ENCODE data around the gene PRKCD.
A peak's percentile ranks its signal among the peaks of the same experiment; 100 is the strongest.

Gene PRKCD

DNA sequence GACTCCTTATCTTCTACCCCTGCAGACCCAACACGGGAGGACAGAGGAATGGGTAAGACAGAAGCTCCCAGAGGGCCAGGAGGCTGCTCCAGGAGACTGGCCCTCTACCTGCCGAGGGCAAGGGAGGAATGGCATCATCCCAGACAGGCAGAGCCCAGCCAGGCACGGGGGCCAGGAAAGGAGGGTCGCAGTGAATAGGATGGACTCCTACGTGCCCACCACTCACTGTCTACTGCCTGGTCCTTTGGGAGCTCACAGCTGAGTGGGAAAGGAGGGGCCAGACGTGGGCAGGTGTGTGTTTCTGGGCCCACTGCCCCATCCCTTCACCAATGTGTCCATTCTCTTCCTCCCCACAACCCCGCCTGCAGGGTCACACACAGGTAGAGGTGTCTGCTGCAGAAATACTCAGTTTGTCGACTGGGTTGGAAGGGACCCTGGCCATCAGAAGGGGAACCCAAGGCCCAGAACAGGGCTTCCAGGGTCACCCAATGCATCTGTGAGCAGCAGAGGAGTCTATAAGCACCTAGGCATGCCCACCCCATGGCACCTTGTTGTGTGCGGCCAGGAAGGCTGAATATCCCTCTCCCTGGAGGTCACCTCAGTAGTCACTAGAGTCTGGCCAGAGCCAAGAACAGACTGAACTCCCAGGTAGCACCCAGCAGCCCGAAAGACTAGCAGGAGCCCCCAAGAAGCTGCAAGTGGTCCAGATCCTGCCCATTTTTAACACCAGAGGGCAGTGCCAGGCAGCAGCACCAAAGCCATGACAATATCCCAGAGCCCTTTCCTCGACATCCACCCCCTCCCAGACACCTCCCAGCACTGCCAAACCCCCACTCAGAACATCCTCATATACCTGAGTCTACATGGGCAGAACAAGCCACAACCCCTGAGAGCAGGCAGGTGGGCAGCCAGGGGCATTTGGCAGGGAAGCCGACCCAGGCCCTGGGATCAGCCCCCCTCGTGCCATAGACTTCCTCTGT, 70.8 kb downstream of the PRKCD start:
- TF ChIP-seq SUZ12 (IDR thresholded peaks at IDR 0.05) (no peak), BHLHE40 (IDR thresholded peaks at IDR 0.05; ENCODE audit: borderline replicate concordance) (no peak), TARDBP (IDR thresholded peaks at IDR 0.05) (no peak), HDGF (IDR thresholded peaks at IDR 0.05; ENCODE audit: borderline replicate concordance) (no peak), LEF1 (IDR thresholded peaks at IDR 0.05; ENCODE audit: borderline replicate concordance) (no peak), ELF4 (IDR thresholded peaks at IDR 0.05) (no peak), FOXA1 (IDR thresholded peaks at IDR 0.05) (no peak), L3MBTL2 (conservative IDR thresholded peaks at IDR 0.05) (no peak), FOXK2 (IDR thresholded peaks at IDR 0.05) (no peak), ZNF384 (IDR thresholded peaks at IDR 0.05) (no peak), SP1 (IDR thresholded peaks at IDR 0.05) (no peak), FOXM1 (IDR thresholded peaks at IDR 0.05; ENCODE audit: borderline replicate concordance) (no peak), CTBP1 (IDR thresholded peaks at IDR 0.05; ENCODE audit: borderline replicate concordance) (no peak)
- CTCF ChIA-PET = no interaction called here
- peak; percentile 12 for DNase-seq (ENCODE audit: extremely low spot score)
- POLR2A ChIA-PET = no interaction called here

DNA sequence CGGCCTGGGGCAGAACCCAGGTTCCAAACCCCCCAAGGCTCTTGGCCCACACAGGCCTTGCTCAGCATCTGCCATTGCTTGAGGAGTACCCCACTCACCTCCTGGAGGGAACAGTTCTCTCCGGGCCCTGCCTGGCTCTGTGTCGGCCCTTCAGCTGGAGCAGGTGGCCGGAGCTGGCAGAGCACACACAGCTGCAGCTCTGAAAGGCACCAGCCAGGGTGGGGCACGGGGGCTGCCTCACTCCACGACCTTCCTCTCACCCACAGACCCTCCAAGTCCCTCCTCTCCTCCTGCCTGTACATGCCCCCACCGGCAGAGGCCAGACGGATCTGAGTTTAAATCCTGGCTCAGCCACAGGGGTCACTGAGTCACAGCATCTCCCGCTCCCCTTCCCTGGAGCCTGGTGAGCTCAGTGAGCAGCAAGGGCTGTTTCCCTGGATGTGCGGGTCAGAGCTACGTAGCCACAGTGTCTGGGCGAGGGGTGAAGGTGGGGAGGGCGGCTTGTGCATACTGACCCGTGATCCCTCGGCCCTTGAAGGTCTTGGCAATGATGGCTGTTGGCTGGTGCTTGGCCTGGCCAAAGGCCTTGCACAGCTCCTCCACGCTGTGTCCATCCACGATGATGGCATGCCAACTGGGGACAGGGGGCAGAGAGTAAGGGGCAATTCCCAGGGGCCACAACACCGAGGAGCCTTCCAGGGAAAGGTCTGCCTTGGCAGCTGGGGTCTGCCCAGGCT, 71.8 kb downstream of the PRKCD start:
- TF ChIP-seq HDGF (IDR thresholded peaks at IDR 0.05; ENCODE audit: borderline replicate concordance) (no peak), ARNT (IDR thresholded peaks at IDR 0.05) (no peak), NFRKB (IDR thresholded peaks at IDR 0.05) (no peak), BHLHE40 (IDR thresholded peaks at IDR 0.05; ENCODE audit: borderline replicate concordance) (no peak), FOXA1 (IDR thresholded peaks at IDR 0.05) (no peak), CTBP1 (IDR thresholded peaks at IDR 0.05; ENCODE audit: borderline replicate concordance) (no peak), SP1 (IDR thresholded peaks at IDR 0.05) (no peak), TARDBP (IDR thresholded peaks at IDR 0.05) (no peak), ELF4 (IDR thresholded peaks at IDR 0.05) (no peak)
- TF ChIP-seq, protein P1, sequence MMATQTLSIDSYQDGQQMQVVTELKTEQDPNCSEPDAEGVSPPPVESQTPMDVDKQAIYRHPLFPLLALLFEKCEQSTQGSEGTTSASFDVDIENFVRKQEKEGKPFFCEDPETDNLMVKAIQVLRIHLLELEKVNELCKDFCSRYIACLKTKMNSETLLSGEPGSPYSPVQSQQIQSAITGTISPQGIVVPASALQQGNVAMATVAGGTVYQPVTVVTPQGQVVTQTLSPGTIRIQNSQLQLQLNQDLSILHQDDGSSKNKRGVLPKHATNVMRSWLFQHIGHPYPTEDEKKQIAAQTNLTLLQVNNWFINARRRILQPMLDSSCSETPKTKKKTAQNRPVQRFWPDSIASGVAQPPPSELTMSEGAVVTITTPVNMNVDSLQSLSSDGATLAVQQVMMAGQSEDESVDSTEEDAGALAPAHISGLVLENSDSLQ (IDR thresholded peaks at IDR 0.05) = no peak
- no peak for DNase-seq (ENCODE audit: extremely low spot score)
- ChIA-PET POLR2A (no interaction called here), CTCF (no interaction called here)

DNA sequence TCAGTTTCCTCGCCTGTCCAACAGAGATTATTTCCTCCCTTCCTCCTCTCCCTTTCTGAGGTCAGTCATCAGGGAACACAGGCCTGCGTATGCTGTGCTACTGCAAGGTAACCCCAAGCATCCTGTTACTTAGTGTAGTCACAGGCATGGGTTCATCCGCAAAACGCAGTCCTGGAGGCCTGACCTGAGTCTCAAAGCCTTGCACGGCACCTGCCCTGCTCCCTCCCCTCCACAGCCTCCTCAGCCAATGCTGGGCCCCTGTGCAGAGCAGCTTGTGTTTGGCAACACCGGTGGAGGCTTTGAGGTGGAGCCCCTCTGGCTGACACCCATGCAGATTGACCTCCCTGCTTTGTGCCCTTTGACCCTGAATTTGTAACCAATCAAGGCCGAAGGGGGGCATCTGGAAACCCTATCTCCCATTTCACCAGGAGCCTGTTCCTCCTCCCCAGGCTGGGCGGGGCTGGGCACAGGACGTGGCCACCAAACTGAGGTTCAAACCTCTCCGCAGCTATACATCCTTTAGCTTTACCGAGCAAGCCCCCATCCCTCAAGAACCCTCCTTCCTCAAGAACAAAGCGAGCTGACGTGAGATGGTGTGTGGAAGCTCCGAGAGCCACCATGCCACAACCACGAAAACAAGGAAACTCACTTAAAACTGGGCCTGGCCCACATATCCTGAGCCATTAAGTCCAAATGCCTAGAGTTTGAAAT, 73.3 kb downstream of the PRKCD start:
- no peak for DNase-seq (ENCODE audit: extremely low spot score)
- POLR2A ChIA-PET = no interaction called here
- CTCF ChIA-PET = no interaction called here
- TF ChIP-seq L3MBTL2 (conservative IDR thresholded peaks at IDR 0.05) = no peak

DNA sequence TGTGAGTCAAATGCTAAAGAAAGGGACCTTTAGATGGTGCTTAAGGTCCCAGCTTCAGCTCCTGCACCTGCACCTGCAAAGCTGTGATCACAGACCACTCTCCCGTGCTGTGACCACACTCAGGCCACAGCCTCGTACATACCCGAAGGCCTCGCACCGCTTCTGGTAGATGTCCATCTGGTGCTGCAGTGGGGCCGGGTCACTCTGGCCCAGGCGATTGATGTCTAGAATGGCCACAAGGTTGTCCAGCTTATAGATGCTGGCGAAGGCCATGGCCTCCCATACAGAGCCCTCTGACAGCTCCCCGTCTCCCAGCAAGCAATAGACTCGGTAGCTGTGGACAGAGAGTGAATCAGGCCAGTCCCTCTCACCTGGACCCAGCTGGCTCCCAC, 73.8 kb downstream of the PRKCD start:
- TF ChIP-seq SP1 (IDR thresholded peaks at IDR 0.05) = no peak
- no peak for TF ChIP-seq CTBP1 (IDR thresholded peaks at IDR 0.05; ENCODE audit: borderline replicate concordance)
- TF ChIP-seq ARNT (IDR thresholded peaks at IDR 0.05) = no peak
- CTCF ChIA-PET = no interaction called here
- DNase-seq (ENCODE audit: extremely low spot score) = no peak
- POLR2A ChIA-PET = no interaction called here

DNA sequence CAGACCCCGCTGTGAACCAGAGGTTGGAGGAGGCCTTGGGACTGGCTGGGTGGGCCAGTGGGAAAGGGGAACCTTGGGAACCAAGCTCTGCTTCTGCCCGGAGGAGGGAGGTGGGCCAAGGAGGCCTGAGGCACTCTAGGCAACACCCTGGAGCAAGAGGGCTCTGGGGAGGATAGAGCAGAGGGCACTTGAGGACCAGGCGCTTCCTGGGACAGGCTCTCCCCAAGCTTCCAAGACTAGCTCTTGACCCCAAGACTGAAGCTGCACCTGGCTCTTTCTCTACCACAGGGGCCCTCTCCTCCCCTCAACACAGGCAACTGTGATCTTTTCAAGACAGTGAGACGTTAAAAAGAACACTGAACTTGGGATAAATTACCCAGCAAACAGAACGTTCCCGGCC, 74.5 kb downstream of the PRKCD start:
- ChIA-PET CTCF (no interaction called here), POLR2A (no interaction called here)
- TF ChIP-seq SP1 (IDR thresholded peaks at IDR 0.05) = no peak
- no peak for TF ChIP-seq FOXK2 (IDR thresholded peaks at IDR 0.05)
- no peak for TF ChIP-seq TARDBP (IDR thresholded peaks at IDR 0.05)
- no peak for TF ChIP-seq ELF4 (IDR thresholded peaks at IDR 0.05)
- TF ChIP-seq HDGF (IDR thresholded peaks at IDR 0.05; ENCODE audit: borderline replicate concordance) = no peak
- TF ChIP-seq CTBP1 (IDR thresholded peaks at IDR 0.05; ENCODE audit: borderline replicate concordance) = no peak
- TF ChIP-seq ZNF384 (IDR thresholded peaks at IDR 0.05) = no peak
- TF ChIP-seq BHLHE40 (IDR thresholded peaks at IDR 0.05; ENCODE audit: borderline replicate concordance) = no peak
- no peak for TF ChIP-seq FOXA1 (IDR thresholded peaks at IDR 0.05)
- TF ChIP-seq LEF1 (IDR thresholded peaks at IDR 0.05; ENCODE audit: borderline replicate concordance) = no peak
- DNase-seq (ENCODE audit: extremely low spot score) = no peak

DNA sequence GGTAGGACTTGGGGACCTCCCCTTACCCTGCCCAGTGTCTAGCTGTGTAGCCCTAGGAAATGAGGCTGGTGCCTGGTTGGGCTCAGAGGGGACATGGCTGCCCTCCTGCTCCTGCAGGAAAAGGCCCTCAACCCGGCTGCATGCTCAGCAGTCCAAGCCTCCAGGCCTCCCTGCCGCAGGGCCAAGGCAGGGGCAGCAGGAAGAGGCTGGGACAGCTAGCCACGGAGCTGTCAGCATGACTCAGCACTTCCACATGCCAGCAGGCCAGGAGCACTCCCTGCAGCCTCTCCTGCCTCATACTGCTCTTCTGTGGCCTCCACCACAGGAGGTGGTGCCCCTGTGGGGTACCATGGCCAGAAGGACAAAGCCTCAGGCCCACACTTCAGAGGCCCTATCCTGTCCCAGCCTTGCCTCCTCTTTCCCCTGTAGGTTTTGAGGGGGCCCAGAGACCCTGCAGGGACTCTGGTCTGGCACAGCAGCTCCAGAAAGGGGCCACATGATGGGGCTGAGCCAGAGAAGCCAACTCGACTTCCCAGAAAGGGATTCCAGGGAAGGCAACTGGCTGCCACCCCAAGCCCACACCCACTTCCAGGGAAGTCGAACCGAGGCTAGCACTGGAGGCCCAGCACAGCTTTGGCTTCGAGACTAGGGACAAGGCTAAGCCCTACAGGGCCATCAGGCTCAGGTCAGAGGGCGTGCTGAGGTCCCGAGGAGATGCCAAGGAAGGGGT, 75.3 kb downstream of the PRKCD start:
- no peak for DNase-seq (ENCODE audit: extremely low spot score)
- POLR2A ChIA-PET = no interaction called here
- CTCF ChIA-PET = no interaction called here
- no peak for TF ChIP-seq ELF4 (IDR thresholded peaks at IDR 0.05)
